HUES64 (cell line): Measurements from ENCODE around the gene CTDP1.

Experiments used
- H3K27ac ChIP-seq: 2 replicates; pipeline ENCODE4 v1.7.0; 2013; ENCODE audit warnings: low read depth, low read length, inconsistent platforms
- H3K27me3 ChIP-seq: 2 replicates; pipeline ENCODE4 v1.6.1; 2013; ENCODE audit warnings: mild to moderate bottlenecking, low read length; ENCODE audit not compliant: insufficient read depth
- H3K36me3 ChIP-seq: 2 replicates; pipeline ENCODE4 v1.6.1; 2013; ENCODE audit warnings: mild to moderate bottlenecking, low read length; ENCODE audit not compliant: insufficient read depth
- H3K4me1 ChIP-seq: 2 replicates; pipeline ENCODE4 v1.6.1; 2013; ENCODE audit warnings: mild to moderate bottlenecking, low read length, moderate library complexity; ENCODE audit not compliant: insufficient read depth
- H3K4me3 ChIP-seq: 2 replicates; pipeline ENCODE4 v1.5.1; 2013; ENCODE audit warnings: mild to moderate bottlenecking, low read length, moderate library complexity
- H3K9ac ChIP-seq: 2 replicates; pipeline ENCODE4 v1.6.1; 2013; ENCODE audit warnings: mild to moderate bottlenecking, low read depth, low read length
- H3K9me3 ChIP-seq: 2 replicates; pipeline ENCODE4 v1.6.1; 2013; ENCODE audit warnings: low read depth, low read length; ENCODE audit not compliant: insufficient read depth
- WGBS: fragments of 150-250, 120-280 bp; methylation state at CpG from one replicate; pipeline ENCODE4 v1.1.7; 2013; ENCODE audit warnings: missing lambda C conversion rate; 5-methylcytosine and 5-hydroxymethylcytosine counted together

The CTDP1 gene

GRCh38 chr18:79772108-79772864, 92.7 kb downstream of the CTDP1 start:
- Histone ChIP-seq H3K27me3 (no peaks in the 10 kb centered on the region), H3K9me3 (peaks cover 12% of the 10 kb centered on the region; the same call in 1 of the 2 replicates), H3K27ac (no peak overlapping the region), H3K9ac (no peak overlapping the region), H3K4me1 (no peaks in the 10 kb centered on the region), H3K4me3 (no peak overlapping the region), H3K36me3 (no peaks in the 10 kb centered on the region)
- WGBS, result 91% methylated on average over 38 of the region's 38 CpGs

- H3K4me1 ChIP-seq, result no peaks in the 10 kb centered on the region
- WGBS, result 95% methylated on average over 31 of the region's 31 CpGs
- no peak overlapping the region for H3K4me3 ChIP-seq
- H3K27me3 ChIP-seq, result no peaks in the 10 kb centered on the region
- no peak overlapping the region for H3K9ac ChIP-seq
- H3K36me3 ChIP-seq, result no peaks in the 10 kb centered on the region
- peaks cover 5% of the 10 kb centered on the region; the same call in 1 of the 2 replicates for H3K9me3 ChIP-seq
- no peak overlapping the region for H3K27ac ChIP-seq
Measured at GRCh38 chr18:79772865-79773696, 93.5 kb downstream of the CTDP1 start.

GRCh38 chr18:79774111-79774510, 94.5 kb downstream of the CTDP1 start:
- Histone ChIP-seq H3K27ac (no peak overlapping the region), H3K9me3 (no peaks in the 10 kb centered on the region), H3K27me3 (no peaks in the 10 kb centered on the region), H3K4me1 (no peaks in the 10 kb centered on the region), H3K9ac (no peak overlapping the region), H3K4me3 (no peak overlapping the region), H3K36me3 (no peaks in the 10 kb centered on the region)
- WGBS, result 90% methylated on average over 18 of the region's 18 CpGs

- no peaks in the 10 kb centered on the region for H3K27me3 ChIP-seq
- H3K27ac ChIP-seq, result no peak overlapping the region
- H3K4me1 ChIP-seq, result no peaks in the 10 kb centered on the region
- 90% methylated on average over 35 of the region's 35 CpGs for WGBS
- H3K36me3 ChIP-seq, result no peaks in the 10 kb centered on the region
- no peak overlapping the region for H3K4me3 ChIP-seq
- H3K9ac ChIP-seq, result no peak overlapping the region
- H3K9me3 ChIP-seq, result no peaks in the 10 kb centered on the region
Measured at GRCh38 chr18:79775441-79776221, 96.0 kb downstream of the CTDP1 start.

GRCh38 chr18:79776674-79777073, 97.1 kb downstream of the CTDP1 start:
- H3K4me1 ChIP-seq, result no peaks in the 10 kb centered on the region
- H3K27ac ChIP-seq, result no peak overlapping the region
- H3K9ac ChIP-seq, result no peak overlapping the region
- H3K36me3 ChIP-seq, result no peaks in the 10 kb centered on the region
- WGBS, result 91% methylated on average over 2 of the region's 2 CpGs
- H3K4me3 ChIP-seq, result no peak overlapping the region
- no peaks in the 10 kb centered on the region for H3K9me3 ChIP-seq
- no peaks in the 10 kb centered on the region for H3K27me3 ChIP-seq

GRCh38 chr18:79778291-79778791, 98.7 kb downstream of the CTDP1 start:
- Histone ChIP-seq H3K4me3 (no peak overlapping the region), H3K27ac (no peak overlapping the region), H3K27me3 (no peaks in the 10 kb centered on the region), H3K9ac (no peak overlapping the region), H3K4me1 (no peaks in the 10 kb centered on the region), H3K36me3 (no peaks in the 10 kb centered on the region), H3K9me3 (no peaks in the 10 kb centered on the region)
- WGBS, result 86% methylated on average over 26 of the region's 26 CpGs

GRCh38 chr18:79779021-79779699, 99.6 kb downstream of the CTDP1 start:
- H3K36me3 ChIP-seq, result no peaks in the 10 kb centered on the region
- H3K9me3 ChIP-seq, result no peaks in the 10 kb centered on the region
- no peak overlapping the region for H3K4me3 ChIP-seq
- 93% methylated on average over 27 of the region's 29 CpGs for WGBS
- H3K9ac ChIP-seq, result no peak overlapping the region
- H3K27me3 ChIP-seq, result 0 out of 2 replicates have a peak, but pooled peaks cover 7% of the 10 kb centered on the region
- no peak overlapping the region for H3K27ac ChIP-seq
- H3K4me1 ChIP-seq, result no peaks in the 10 kb centered on the region

- H3K36me3 ChIP-seq, result no peaks in the 10 kb centered on the region
- H3K4me3 ChIP-seq, result no peak overlapping the region
- 91% methylated on average over 18 of the region's 18 CpGs for WGBS
- H3K4me1 ChIP-seq, result no peaks in the 10 kb centered on the region
- no peaks in the 10 kb centered on the region for H3K9me3 ChIP-seq
- 0 out of 2 replicates have a peak, but pooled peaks cover 12% of the 10 kb centered on the region for H3K27me3 ChIP-seq
- H3K9ac ChIP-seq, result no peak overlapping the region
- no peak overlapping the region for H3K27ac ChIP-seq
Measured at GRCh38 chr18:79779700-79780190, 100.1 kb downstream of the CTDP1 start.

GRCh38 chr18:79780547-79780946, 100.9 kb downstream of the CTDP1 start:
- H3K4me1 ChIP-seq, result no peaks in the 10 kb centered on the region
- no peaks in the 10 kb centered on the region for H3K36me3 ChIP-seq
- no peaks in the 10 kb centered on the region for H3K9me3 ChIP-seq
- no peak overlapping the region for H3K27ac ChIP-seq
- H3K27me3 ChIP-seq, result peaks cover 20% of the 10 kb centered on the region; the same call in 1 of the 2 replicates
- WGBS, result 92% methylated on average over 7 of the region's 8 CpGs
- H3K4me3 ChIP-seq, result no peak overlapping the region
- no peak overlapping the region for H3K9ac ChIP-seq

GRCh38 chr18:79781331-79781941, 101.8 kb downstream of the CTDP1 start:
- Histone ChIP-seq H3K9me3 (no peaks in the 10 kb centered on the region), H3K9ac (no peak overlapping the region), H3K27ac (no peak overlapping the region), H3K4me1 (no peaks in the 10 kb centered on the region), H3K36me3 (no peaks in the 10 kb centered on the region), H3K27me3 (peaks cover 28% of the 10 kb centered on the region), H3K4me3 (no peak overlapping the region)
- whole genome bisulfite sequencing, result 91% methylated on average over 17 of the region's 17 CpGs
